Activated T-helper 1 cell treated with anti-CD3 and anti-CD28 coated beads, Interleukin-2, amount 50 U/mL, for 16 hours (primary cell): ENCODE data around the gene CFAP20DC.
"Not testable (repeated sequence)": the region's sequence is repeated elsewhere in the genome, so short reads cannot be mapped to it uniquely, and the experiment has no call there.

Source experiments
- DNase-seq, 2 donors: peaks; one replicate each; pipeline ENCODE4 v3.0.0-alpha.2; 2020; ENCODE audit warnings: low read depth in 1 of 2, low spot score in 1 of 2

The CFAP20DC gene

DNA sequence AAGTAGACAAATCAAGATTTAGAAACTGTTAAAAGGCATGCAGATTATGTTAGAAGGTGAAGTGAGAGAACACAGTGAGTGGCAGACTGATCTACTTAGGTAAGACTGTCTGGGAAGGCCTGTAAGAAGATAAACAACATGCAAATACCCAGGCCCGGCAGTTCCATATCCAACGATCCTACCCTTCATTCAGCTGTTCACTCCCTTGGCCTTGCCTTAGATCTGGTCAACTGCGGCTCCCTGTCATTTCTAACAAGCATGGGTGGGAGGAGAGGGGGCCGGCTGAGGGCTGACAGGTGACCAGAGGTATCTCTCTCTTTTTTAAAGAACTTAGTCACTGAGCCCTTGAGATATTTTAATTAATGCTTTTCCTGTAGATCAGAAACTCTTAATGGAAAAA lies 298.6 kb downstream of the CFAP20DC start:
- no peak for DNase-seq

DNA sequence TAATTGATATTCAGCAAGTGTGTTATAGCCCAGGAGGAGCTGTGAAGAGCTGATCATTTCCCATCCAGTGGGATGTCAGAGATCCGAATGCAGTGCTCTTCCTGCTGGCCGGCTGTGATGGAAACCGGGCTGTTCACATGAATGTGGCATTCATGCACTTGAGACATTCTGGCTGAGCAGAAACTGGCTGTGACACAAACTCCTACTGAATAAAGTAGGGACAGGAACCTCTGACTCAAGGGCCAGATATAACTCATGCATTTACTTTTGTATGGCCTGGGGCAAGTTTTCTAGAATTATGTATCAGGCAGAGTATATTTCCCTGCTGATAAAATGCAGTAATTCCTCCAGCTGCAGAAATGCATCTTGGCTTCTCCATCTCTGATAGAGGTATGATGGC lies 299.9 kb downstream of the CFAP20DC start:
- DNase-seq, result no peak

DNA sequence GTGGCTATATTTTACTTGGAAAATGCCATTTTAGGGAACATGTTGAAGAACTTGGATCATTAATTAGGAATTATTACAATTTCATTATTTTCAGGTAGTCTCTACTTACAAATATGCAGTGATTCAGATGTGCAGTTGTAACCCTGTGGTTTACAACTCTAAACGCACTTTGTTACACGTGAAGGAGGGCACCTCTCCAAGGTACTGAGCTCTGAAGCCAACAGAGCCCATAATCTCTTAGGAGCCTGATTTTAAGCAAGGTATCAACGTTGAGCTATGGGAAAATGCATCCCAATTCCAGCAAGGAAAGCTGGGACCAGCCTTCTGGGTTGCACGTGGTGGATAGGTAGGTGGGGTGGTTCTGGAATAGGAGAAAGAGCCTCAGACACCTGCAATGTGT lies 301.8 kb downstream of the CFAP20DC start:
- DNase-seq, result no peak

DNA sequence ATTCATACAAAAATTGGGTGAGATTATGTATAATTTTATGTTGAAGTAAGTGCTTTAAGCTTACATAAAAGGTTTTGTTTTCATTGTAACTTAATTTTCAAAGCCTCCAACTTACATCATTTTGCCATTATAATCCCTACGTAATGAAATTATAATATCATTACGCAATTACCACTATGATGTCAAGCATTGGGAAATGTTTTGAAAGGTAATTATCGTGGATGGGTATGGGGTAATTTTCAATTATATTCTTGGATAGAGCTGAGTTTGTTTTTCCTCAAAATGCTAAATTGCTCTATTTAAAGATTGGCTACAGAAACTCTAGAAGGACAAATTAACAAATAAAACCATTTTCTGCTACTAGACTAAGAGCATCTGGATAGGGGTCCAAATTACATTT lies 303.1 kb downstream of the CFAP20DC start:
- no peak for DNase-seq

DNA sequence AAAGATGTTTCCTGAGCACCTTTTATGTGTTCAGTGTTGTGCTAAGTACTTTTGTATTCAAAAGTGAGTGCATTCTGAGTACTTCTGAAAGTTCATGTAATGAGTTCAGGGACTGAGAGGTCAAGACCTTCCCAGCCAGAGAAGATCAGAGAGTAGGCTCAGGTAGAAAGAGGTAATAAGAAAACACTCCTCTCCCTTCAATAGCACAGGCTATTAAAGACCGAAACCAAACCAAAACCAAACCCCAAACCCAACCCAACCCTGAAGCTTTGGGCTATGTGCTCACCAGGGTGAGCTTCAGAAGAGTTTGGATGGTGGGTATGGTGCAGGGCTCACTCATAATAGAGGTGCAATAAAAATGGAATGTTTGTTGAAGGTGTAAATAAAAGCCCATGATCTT lies 306.5 kb downstream of the CFAP20DC start:
- no peak for DNase-seq

DNA sequence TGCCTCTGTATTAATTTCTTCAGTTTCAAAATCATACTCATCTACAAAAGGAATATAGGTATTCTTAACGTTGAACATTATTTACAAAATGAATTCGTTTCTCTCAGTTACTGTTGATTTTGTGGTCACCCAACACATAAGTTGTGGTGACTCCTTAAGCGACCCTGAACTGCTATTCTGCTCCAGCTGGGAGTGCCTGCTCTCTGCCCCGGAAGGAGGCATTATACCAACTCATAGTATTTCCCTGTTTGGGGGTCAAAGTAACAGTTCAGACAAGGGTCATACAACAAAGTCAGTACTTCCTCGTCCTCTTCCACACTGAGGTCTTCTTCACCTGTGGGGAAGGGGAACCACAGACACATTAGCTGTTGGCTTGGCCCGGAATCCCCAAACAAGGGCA lies 307.6 kb downstream of the CFAP20DC start:
- no peak for DNase-seq

DNA sequence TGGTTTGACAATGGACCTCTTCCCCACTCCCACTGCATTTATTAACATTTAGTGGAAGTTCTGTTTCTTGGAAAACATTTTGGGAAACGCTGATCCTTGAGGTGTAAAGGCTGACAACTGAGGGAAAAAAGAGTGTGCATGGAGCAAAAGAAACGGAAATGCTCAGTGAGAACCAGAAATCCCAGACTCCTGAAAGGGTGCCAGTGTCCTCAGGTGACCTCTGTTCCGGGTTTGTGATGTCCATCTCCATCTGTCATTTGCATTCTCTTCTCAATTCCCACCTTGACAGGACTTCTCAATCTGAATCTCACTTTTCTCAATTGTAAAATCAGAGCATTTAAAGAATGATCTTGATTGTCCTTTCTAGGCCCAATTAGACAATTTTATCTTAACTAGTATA lies 312.2 kb downstream of the CFAP20DC start:
- no peak for DNase-seq

DNA sequence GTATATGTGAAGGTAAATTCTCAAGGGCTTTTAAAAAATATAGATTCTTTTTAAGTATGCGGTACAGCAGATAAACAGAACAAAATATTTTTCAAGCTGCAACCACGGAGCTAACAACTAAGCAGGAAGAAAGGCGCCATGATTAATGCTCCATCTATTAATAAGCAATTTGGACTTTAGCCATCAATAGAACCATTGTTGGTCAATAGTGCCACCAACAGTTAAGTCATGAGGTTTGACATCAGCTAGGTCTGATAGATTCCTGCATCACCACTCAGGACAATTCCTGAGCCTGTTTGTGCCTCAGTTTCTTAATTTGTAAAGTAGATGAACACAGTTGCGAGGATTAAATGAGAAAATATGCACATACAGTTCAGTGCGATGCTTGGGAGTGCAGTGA lies 318.2 kb downstream of the CFAP20DC start:
- DNase-seq, result no peak

DNA sequence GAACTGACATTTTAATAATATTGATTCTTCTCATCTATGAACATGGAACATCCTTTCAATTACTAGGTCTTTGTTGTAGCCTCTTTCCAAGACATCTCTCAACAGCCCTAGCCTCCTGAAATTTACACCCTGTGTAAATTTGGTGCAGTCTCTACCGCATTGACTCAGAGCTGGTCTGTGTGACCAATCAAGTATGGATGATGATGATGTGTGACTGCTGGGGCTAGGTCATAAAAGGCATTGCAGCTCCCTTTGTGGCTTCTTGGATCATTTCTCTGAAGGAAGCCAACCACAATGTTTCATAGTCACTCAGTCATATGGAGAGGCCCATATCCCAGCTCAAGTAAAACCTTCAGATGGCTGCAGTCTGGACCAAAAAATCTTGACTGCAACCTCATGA lies 321.1 kb downstream of the CFAP20DC start:
- no peak for DNase-seq

DNA sequence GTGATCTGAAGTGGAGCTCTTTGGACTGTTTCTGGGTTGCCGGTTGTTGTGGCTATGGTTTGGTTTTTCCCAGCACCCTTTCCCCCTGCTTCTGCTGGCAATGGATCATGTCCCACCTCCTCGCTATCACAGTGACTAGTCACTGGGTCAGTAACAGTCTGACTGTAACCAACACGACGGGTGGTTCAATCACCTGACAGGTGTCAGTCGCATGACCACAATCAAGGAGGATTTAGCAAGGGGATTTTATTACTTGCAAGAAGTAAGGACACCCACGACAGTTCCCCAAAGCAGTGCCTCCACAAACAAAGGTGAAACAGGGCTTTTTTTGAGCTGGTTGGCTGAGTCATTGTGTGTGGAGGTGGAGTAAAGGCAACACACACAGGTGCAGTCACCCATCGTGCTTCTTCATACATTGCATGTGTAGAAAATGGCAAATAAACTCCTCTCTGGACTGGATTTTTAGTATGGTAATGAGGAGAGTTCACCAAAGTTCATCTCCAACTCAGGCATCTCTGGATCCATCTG lies 324.4 kb downstream of the CFAP20DC start:
- DNase-seq, result no peak

DNA sequence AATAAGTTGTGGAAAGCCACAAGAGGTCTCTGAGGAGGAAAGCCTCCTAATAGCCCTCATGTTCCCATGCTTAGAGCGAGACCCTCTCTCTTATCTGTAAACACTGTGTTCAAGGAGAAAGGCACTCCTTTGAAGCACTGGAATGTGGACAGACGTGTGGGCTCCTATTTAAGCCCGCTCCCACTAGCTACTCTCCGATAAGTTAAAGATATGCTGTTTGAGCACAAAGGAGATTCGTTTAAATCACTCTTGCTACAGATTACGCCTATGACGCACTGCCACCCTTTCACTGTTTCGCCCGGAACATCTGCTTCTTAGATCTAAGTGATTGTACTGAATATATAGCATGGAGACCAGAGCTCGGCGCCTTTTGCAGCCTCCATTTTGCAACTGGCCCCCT lies 325.5 kb downstream of the CFAP20DC start:
- DNase-seq, result no peak

DNA sequence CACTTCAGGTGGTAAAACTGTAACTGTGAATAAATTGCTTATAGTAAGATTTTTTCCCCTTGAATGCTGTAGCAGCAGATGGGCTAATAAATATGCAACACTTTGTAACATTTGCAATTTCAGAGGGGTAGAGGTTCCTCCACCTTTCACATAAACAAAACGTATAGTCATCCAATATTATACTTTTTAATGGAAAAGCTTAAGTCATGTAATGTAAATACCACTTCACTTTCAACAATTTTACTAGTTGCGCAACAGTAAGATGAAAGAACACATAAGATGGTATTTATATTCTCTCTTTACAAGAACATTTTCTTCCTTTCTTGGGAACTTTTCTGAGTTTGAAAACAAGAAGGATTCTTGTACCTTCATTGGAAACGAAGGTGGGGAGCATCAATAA lies 326.7 kb downstream of the CFAP20DC start:
- DNase-seq, result no peak

DNA sequence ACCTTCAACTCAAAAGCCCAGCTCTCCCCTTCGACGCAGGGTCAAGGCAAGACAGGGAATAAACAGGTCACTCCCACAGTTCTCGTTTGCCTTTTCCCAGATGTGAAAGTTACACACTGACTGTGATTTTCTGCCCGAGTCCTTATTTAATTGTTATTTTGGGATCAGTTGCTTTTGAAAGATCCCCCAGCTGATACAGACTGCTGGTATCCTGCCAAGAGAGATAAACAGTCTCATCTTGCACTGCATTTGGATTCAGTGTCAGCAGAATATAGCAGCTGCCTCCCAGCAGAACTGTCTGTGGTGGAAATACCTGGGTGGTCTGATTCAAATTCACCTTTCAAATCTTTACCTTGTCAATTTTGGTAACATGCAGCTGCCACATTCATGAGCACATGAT lies 327.3 kb downstream of the CFAP20DC start:
- no peak for DNase-seq

DNA sequence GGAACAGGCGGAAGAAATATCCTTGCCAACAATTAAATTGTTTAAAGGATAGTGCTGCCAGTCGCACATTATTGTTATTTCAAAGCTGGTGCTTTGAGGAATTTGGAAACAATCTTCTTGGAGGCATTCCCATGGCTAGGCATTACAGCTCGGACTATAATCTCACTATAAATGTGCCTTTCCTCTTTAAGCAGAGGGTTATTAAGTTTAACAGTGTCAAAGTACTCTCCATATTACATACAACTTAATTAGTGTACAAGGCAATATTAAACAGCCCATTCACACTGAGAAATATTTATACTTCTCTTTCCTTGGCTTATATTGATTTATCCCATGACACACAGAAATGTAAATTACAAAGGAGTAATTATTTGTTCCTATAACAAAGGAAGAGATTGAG lies 329.3 kb downstream of the CFAP20DC start:
- no peak for DNase-seq

DNA sequence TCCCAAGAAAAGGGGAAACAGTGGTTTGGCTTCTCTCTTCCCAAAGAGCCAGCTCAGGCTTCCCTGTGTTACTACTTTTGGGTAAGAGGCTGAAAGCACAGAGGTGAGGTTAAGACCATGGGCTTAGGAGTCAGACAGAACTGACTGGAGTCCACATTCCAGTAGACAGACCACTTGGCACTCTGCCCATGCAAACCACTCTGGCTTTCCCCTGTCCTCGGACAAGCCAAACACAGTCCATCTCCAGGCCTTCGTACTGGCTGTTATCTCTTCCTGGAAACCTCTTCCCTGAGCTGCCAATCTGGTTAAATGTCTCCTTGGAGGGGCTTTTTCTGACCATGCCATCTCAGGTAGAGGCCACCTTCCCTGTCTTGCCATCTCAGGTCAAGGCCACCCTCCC lies 330.1 kb downstream of the CFAP20DC start:
- DNase-seq, result no peak

DNA sequence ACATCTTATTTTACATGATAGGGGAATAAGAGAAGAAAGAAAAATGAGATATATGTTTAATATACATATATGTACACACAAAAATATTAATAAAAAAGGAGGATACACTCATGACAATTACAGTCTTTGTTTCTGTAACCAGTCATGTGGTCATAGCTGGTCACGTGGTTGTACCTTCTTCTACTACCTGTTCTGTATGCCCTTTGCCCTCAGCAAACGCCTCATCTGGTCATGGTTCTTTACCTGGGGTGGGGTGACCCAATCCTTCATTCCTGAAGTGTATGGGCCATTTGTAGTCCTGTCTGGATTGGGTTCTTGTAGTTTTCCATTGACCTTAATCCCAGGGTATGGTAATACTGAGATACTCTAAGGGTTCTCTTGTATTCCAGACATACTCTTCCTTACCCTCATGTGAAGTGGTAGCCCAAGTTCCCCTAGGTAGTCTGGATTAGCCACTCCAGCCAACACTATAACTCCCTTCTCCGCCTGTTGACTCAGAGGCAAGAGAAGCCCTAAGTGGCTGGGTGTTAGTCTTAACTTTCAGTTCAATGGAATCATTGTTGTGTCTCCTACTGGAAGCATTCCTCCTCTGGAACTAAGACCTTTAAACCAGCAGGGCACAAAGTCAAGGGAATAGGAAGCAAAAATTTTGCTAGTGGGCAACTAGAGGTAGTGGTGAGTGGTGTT lies 336.0 kb downstream of the CFAP20DC start:
- DNase-seq, result no peak

DNA sequence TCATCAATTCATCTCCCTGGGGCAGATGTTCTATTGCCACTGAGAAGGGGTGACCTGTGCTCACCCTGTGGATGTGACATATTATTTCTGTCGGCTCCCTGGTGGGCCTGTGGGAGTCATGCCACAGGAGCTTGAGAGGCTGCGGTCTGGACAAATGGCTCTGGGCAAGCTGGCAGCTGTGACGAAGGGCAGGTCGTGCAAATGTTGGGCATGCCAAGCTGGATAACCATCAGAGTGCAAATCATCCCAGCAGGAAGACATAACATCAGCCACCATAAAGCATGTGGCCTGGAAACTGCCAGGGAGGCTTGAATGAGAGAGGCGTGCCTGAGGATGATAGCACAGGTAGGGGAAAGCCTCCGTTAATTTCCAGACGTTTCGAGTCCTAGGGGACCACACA lies 338.0 kb downstream of the CFAP20DC start:
- DNase-seq, result no peak

DNA sequence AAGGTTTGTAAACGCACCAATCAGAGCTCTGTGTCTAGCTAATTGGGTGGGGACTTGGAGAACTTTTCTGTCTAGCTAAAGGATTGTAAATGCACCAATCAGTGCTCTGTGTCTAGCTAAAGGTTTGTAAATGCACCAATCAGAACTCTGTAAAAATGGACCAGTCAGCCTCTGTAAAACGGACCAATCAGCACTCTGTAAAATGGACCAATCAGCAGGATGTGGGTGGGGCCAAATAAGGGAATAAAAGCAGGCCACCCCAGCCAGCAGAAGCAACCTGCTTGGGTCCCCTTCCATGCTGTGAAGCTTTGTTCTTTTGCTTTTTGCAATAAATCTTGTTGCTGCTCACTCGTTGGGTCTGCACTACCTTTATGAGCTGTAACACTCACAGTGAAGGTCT lies 340.8 kb downstream of the CFAP20DC start:
- DNase-seq, result not testable (repeated sequence)

DNA sequence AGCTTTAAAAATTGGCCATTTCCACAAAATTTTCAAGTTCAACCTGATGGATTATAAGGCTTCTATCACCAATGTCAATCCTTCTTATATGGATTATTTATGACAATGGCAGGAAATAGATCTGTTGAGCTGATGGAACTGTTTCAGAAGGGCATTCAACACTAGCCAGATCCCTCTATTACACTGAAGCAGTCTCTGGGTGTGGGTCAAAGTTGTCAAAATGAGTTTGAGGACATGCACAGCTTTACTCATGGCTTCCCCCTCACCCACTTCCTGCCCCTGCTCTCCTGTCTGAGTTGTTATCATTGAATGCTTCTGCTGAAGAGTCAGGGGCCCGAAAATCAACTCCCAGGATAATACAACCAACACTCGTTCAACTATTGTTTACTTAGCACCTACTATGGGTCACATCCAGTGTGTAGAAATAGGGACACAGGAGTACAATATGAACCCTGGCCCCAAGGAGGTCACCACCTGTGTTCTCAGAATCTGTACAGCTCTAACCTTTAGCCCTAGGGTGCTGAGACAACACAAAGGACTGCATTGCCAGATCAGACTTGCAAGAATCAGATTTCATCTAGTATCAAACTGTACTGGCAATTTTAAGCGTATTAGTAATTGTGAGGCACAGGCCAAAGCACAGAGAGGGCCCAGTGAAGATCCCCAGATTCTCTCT lies 341.6 kb downstream of the CFAP20DC start:
- DNase-seq, result no peak

DNA sequence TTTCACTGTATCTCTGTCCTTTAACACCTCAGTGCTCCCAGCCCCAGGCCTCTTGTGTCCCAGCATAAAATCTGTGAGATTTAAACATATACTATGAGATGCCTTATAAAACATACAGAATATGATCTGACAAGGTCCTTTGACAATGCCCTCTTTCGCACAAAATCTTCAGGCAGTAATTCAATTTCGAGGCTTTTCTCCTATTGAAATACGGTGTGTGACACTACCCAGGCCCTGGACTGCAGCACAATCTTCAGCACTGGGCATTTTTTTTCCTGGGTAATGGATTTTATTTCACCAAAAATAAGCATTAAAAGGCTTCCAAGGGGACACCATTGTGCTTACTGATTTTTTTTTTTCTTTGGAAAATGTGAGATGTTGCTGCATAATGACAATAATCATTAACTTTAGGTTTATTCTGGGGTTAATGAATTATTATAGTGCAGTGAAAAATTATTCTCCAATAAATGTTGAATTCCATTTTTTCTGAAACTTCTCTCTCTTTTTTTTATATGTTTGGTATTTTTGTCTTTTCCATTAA lies 342.4 kb downstream of the CFAP20DC start:
- no peak for DNase-seq

DNA sequence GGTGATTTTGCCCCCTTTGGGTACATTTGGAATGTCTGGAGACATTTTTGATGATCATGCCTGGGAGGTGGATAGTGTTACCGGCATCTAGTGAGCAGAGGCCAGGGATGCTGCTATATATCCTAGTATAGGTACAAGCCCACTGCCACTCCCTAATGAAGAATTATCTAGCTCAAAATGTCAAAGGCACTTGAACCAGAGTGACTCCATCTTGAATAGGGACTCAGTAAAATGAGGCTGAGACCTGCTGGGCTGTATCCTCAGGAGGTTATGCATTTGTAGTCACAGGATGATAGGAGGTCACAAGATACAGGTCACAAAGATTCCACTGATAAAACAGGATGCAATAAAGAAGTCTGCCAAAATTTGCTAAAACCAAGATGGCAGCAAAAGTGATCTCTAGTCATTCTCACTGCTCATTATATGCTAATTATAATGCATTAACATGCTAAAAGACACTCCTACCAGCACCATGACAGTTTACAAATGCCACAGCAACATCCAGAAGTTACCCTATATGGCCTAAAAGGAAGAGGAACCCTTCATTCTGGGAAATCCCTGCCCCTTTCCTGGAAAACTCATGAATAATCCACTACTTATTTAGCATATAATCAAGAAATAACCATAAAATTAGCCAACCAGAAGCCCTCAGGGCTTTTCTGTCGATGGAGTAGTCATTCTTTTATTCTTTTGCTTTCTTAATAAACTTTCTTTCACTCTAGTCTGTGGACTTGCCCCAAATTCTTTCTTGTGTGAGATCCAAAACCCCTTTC lies 343.2 kb downstream of the CFAP20DC start:
- DNase-seq, result no peak

DNA sequence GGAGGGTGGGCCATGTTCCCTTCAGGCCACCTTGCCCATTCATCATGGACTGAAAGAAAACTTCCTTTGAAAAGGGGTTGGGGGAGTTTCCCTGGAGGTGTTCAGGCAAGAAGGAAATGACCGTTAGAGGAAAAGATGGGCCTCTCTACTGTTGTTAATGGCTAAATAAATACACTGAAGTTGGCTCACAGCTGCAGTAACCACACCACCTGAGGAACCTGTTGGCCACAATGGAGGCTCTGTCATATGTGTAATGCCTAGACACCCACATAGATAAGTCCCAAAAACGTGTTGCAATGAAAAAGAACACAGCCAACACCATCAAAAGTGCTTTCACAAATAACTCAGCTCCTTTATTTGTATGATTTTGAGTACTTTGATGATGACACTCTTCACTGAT lies 345.1 kb downstream of the CFAP20DC start:
- no peak for DNase-seq
